ENCODE data around the gene ALOXE3.
"Not testable (repeated sequence)": the region's sequence is repeated elsewhere in the genome, so short reads cannot be mapped to it uniquely, and the experiment has no call there.

The ALOXE3 gene

GRCh38 chr17:8087952-8088230, 30.4 kb downstream of the ALOXE3 start:
- DNase-seq, result no peak

- no peak for DNase-seq
These were observed 31.0 kb downstream of the ALOXE3 start, which contains the start of gene ALOX12B for GRCh38 chr17:8087075-8087951. ALOX12B (minus strand) TSS chr17:8087716; CDS start chr17:8087442, 274 bp downstream.

DNA sequence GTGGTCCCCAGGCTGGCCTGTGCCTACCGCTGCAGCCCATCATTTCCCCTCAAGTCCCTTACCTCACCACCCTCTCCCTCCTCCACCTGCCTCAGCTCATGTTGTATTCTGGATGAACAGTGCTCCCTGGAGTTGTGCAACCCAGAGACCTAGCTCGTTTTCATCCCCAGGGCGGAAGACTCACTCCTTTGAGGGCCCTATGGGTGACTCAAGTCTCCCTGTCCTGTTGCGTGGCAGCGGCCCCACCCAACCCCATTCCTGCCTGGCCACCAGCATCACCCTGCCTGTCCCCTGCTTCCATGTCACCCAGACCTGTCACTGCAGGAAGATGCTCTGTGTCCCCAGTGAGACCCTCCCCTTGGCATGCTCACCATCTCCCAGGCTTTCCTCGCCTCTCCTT, 34.1 kb downstream of the ALOXE3 start:
- DNase-seq, result no peak

- no peak for DNase-seq
These were observed 36.0 kb downstream of the ALOXE3 start for GRCh38 chr17:8082292-8082691.

- DNase-seq, result no peak
These were observed 36.4 kb downstream of the ALOXE3 start for GRCh38 chr17:8081876-8082275.

- DNase-seq, result no peak
These were observed 37.5 kb downstream of the ALOXE3 start for GRCh38 chr17:8080799-8081219.

GRCh38 chr17:8080208-8080798, 38.0 kb downstream of the ALOXE3 start:
- DNase-seq, result no peak

DNA sequence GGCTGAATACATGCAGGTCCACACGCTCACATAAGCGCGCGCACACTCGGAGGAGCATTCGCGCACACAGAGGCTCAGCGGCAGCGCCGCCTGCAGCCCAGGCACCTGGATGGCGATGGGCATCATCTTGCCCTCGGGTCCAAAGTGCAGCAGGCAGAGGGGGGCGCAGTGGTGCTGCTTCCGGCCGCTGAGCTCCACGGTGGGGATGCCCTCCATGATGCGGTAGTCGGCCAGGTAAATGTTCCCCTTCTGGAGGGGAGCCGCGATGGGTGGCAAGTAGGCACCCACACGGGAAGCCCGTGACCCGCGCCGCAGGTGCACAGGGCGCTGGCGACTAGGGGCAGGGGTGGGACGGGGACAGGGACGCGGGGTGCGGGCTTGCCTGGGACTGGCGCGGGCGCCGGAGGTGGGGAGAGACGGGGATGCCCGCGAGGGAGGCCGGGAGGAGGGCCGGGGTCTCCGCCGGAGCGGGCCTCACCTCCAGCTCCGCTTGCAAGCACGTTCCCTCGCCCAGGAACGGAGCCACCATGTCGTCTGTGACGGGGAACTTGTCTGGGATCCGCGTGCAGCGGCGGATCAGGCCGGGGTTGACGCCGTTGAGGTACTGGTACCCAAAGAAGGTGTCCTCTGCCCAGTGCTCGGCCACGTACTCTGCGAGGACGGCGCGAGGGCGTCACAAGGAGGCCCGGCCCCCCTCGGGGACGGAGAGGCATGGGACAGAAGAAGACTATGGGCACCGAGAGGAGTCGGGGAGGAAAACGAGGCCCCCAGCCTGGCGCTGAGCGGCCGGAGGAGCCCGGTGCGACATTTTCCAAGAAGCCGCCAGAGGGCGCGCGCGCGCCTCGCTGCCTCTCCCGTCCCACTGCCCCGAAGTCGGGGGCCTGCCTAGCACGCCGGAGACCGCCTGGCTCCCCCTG, 38.8 kb downstream of the ALOXE3 start:
- DNase-seq, result peak; percentile 77

GRCh38 chr17:8077939-8078338, 40.4 kb downstream of the ALOXE3 start:
- DNase-seq, result not testable (repeated sequence)

- DNase-seq, result no peak
These were observed 41.6 kb downstream of the ALOXE3 start for GRCh38 chr17:8076502-8077266.

GRCh38 chr17:8075574-8076342, 42.6 kb downstream of the ALOXE3 start:
- DNase-seq, result no peak

GRCh38 chr17:8075081-8075480, 43.2 kb downstream of the ALOXE3 start:
- no peak for DNase-seq

GRCh38 chr17:8074554-8074953, 43.8 kb downstream of the ALOXE3 start:
- no peak for DNase-seq

DNA sequence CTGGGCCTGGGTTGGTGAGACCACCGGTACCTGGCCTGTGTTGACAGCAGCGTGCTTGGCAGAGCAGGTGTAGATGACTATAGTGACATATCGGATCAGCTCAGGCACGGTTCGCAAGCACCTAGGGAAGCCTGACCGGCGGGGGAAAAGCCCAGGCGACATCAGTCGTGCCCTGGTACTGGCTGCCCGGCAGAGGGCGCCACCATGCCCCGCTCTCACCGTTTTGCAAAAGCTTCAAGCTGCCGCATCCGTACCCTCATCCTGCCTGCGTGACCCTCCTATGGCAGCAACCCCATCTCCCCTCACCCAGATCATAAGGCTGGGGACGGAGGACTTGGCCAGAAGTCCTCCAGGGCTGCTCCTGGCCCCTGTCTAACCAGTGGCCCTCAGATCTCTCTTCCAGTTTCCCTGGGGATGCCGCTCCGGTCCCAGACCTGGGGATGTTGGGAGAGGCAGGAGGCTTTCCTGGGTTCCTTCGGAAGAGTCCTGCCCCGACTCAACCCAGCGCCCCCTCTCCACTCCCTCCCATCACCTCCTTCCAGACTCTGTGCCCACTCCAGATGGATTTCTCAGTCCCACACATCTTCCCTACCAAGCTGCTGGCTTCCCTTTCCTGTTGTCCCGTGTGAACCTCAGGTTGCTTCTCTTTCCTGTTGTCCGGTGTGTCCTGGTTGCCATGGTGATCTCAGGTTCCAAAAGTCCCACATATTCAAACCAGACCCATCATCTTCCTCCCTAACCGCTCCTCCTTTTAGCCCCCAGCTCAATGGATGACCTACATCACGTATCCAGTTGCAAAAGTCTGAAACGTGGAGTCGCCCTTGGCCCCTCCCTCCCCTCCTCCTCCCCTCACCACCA, 44.5 kb downstream of the ALOXE3 start:
- DNase-seq, result peak; percentile 90

- DNase-seq, result peak; percentile 30
These were observed 45.4 kb downstream of the ALOXE3 start for GRCh38 chr17:8072729-8073461.

DNA sequence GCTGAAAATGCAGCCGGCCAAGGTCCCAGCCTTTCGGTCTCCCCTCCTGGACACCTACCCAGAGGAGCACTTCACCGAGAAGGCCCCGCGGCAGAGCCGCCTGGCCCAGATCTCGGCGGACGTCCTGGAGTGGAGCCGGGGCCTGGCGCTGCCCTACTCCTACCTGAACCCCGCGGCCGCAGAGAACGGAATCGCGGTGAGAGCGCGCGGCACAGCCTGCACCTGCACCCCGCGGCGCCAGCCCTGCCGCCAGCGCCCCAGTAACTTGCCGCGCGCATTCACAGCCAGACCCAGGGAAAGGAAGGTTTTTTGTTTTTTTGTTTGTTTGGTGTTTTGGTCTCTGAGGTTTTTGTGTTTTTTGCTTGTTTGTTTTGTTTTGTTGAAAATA, 46.0 kb downstream of the ALOXE3 start:
- DNase-seq, result no peak

- DNase-seq, result no peak
These were observed 46.8 kb downstream of the ALOXE3 start for GRCh38 chr17:8071496-8071895.

- no peak for DNase-seq
These were observed 48.8 kb downstream of the ALOXE3 start for GRCh38 chr17:8069587-8069860.

- no peak for DNase-seq
These were observed 49.4 kb downstream of the ALOXE3 start for GRCh38 chr17:8068736-8069586.
